CD4-positive, alpha-beta T cell treated with Interleukin-15 for 4 hours (primary cell): ENCODE measurements around the gene NCBP3.

Source experiments
- DNase-seq: peaks from one replicate; pipeline ENCODE4 v3.0.0-alpha.2; 2020; ENCODE audit warnings: low spot score

Gene NCBP3

DNA sequence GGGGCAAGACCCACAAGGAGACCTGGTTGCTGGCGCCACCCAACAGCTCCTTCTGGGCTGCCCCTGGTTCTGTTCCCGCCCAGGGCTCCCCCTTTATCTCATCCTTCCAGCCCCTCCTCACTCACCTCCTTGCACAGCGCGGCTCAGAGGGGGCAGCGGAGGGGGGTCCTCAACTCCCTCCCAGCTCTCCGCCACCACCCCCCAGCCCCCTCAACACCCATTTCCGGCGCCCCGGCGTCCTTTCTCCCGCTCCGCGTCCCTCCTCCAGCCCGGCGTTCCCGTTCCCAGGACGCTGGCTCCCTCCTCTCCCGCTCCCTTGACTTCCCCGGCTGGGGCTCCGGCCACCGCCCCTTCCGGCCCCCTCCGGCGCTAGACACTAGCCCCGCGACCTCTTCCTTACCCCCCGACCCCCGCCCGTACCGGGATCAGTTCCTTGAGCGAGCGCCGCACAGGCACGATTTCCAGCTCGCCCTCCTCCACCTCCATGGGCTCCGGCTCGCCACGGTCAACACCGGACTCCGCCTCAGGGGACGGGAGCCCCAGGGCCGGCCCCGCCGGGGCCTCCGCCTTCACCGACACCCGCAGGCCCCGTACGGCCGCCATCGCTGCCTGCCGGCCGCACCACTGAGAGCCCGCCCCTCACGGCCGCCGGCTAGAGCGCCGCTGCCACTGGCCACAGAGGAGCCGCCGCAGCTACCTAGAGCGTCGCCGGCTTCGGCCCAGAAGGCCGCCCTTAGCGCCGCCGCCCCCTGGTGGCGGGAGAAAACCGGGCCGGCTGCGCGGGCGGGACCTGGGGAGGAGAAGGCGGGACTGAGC, at the start of gene NCBP3:
Gene NCBP3, minus strand, starts transcription at position 626 of the 816 bp plus-strand sequence. Its CDS starts 23 bp downstream, at position 603.
- peak; percentile 89 for DNase-seq

DNA sequence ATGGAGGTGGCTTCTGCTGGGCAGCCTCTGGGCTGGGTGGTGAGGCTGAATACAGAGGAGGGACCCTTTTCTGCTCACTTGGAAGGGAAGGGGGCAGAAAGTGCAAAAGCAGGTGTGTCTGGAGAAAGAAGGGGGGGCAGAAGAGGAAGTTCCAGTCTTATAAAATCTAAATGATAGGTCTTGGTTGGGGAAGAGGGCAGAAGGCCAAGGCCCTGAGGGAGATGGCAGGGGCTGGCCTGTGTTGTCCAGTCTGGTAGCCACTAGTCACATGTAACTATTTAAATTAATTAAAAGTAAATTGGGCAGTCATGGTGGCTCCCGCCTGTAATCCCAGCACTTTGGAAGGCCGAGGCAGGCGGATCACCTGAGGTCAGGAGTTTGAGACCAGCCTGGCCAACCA, 49.3 kb upstream of the NCBP3 start:
- DNase-seq: no peak

GRCh38 chr17:3894911-3895343, 48.9 kb upstream of the NCBP3 start:
- DNase-seq: no peak

- DNase-seq: no peak
These were observed 48.1 kb upstream of the NCBP3 start for GRCh38 chr17:3894188-3894587.

DNA sequence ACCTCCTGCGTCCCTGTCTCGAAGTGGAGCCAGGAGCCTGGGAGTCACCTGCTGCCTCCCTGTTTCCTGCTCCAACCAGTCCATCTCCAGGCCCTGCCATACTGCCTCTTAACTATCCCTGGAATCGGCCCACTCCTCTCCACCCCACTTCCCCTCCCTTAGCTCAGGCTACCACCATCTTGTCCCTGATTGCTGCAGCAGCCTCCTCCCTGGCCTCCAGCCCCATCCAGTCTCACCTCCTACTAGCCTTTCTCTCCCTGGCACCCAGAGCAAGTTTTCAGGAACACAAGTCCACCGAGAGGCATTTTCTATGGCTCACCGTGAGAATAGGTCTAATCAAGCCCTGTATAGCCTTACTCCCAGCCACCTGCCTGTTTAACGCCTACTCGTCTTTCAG, 47.7 kb upstream of the NCBP3 start:
- no peak for DNase-seq

- peak; percentile 88 for DNase-seq
These were observed 47.1 kb upstream of the NCBP3 start, which contains the start of gene CAMKK1 for GRCh38 chr17:3893003-3893719. TSS of gene CAMKK1 (minus strand) at chr17:3893053. CDS start at chr17:3885687, 7,366 bp downstream.

GRCh38 chr17:3892095-3892998, 46.3 kb upstream of the NCBP3 start:
- DNase-seq: peak; percentile 74

- DNase-seq: no peak
These were observed 45.6 kb upstream of the NCBP3 start for GRCh38 chr17:3891626-3892094.

- no peak for DNase-seq
These were observed 44.8 kb upstream of the NCBP3 start for GRCh38 chr17:3890878-3891219.

- DNase-seq: no peak
These were observed 44.2 kb upstream of the NCBP3 start for GRCh38 chr17:3890082-3890877.

GRCh38 chr17:3889325-3890012, 43.4 kb upstream of the NCBP3 start:
- DNase-seq: no peak

DNA sequence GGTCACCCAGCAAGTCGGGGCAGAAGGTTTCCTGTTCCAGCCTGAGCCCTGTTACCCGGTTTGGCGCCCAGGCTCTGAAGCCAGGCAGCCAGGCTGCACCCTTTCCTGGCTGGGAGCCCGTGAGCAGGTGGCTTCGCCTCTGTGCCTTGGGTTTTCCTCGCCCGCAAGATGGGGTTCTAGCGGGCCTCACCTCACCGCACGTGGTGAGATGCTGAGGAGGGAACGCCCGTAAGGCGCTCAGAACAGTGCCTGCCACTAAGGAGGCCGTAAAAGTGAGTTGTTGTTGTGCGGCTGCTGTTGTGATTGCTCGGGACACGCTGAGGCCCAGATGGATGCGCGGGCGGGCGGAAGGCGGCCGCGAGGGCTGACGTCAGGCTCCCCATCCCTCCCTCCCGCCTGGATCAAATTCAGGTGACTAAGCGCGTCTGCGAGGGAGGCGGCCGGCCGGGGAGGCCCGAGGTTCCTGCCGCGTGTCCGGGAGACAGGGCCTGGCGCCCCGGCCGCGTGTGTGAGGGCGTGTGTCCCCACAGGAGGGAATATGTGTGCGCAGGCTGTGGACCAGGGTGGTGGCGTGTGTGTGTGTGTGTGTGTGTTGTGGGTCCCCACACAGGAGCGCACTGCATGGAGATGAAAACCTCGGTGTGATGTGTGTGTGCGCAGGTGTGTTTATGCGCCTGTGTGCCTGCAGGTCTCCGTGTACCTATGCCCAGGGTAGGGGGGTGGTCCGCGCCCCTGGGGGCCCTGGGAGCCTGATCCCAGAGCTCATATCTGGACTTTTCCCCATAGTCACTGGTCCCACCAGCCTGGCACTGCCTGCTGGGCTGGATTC, 42.5 kb upstream of the NCBP3 start:
- no peak for DNase-seq

- peak; percentile 12 for DNase-seq
These were observed 41.8 kb upstream of the NCBP3 start for GRCh38 chr17:3887804-3888203.

- no peak for DNase-seq
These were observed 41.3 kb upstream of the NCBP3 start for GRCh38 chr17:3887394-3887793.

- DNase-seq: peak; percentile 16
These were observed 40.7 kb upstream of the NCBP3 start for GRCh38 chr17:3886776-3887175.

DNA sequence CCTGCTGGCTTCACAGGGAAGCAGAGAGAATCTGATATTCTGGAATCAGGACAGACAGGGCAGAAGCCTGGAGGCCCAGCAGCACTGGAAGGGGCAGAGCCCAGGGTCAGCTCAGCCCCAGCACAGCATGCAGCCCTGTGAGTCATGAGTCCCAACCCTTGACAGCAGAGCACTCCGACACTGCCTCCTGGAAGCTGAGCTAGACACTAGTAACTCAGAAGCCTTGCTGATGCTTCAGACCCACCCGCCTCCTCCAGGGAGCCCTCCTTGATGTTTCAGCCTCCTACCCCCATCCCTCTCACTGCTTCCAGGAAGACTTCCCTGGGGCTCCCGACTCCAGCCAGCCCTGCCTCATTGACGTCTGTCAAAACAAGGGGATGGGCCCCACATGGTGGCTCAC, 39.9 kb upstream of the NCBP3 start:
- DNase-seq: no peak

GRCh38 chr17:3885271-3885670, 39.2 kb upstream of the NCBP3 start:
- no peak for DNase-seq

DNA sequence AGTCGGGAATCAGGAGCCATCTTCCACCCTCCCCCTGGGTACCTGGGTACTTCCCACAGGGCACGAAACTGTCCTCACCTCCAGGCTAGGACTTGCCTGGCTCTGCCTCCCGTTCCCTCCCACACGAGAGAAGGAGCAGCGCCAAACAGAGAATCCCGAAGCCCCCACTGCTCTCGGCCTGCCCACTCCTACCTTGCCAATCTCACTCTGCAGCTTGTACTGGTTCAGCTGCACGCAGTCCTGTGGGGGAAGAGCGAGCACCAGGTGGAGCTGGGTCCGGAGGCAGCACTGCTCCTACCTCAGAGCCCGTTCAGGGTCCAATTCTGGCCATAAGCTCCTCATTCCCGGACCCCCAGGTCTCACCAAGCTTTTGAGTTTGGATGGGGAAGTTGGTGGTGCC, 38.1 kb upstream of the NCBP3 start:
- no peak for DNase-seq

GRCh38 chr17:3882276-3882675, 36.2 kb upstream of the NCBP3 start:
- no peak for DNase-seq

GRCh38 chr17:3880983-3881382, 34.9 kb upstream of the NCBP3 start:
- DNase-seq: no peak
